Esophagus (tissue), 2 donors: Measurements from ENCODE around the gene RCC2. TPM values are rescaled to one million over a fixed set of nuclear protein-coding genes. Genes with fewer than 3 reads are reported as not detected.

ENCODE experiments used
- polyA plus RNA-seq, 2 donors: library from polyadenylated mRNA; stranded (reverse); fragments of 200-250 nt; gene quantifications; one replicate each; pipeline ENCODE4 v1.2.3, GENCODE V29; 2013
- donor health status: healthy with polysubstance abuse.
- donor health status: Bipolar disorder and iron deficiency.

The RCC2 gene
- polyA plus RNA-seq, 2 donors, result 48.8 TPM

Other genes starting within 250 kb of the RCC2 start
- 100 to 1,000 TPM; 162 to 398 TPM for gene PADI1, start 234.5 kb downstream of the RCC2 start, polyA plus RNA-seq
- 10 to 100 TPM; 14.1 to 31.0 TPM for gene PADI3, start 190.6 kb downstream of the RCC2 start, polyA plus RNA-seq
- gene PADI4, start 131.5 kb downstream of the RCC2 start, polyA plus RNA-seq, result under 1 TPM; 0.02 to 0.12 TPM
- not detected for gene PADI6, start 67.5 kb downstream of the RCC2 start, polyA plus RNA-seq
- 10 to 100 TPM; 39.1 to 64.4 TPM for gene ARHGEF10L, start 100.0 kb upstream of the RCC2 start, polyA plus RNA-seq